WI38 (cell line): ENCODE measurements around the gene OPALIN.
"Not testable (repeated sequence)": the region's sequence is repeated elsewhere in the genome, so short reads cannot be mapped to it uniquely, and the experiment has no call there.

Experiments used
- H3K4me3 ChIP-seq: 2 replicates; pipeline ENCODE4 v1.5.1; 2011; ENCODE audit warnings: low read depth, mild to moderate bottlenecking, control low read depth, low read length
- TF ChIP-seq, protein P1 (sequence below): IDR thresholded peaks from 2 replicates; pipeline ENCODE4 v1.5.1; 2012; ENCODE audit warnings: low read depth, mild to moderate bottlenecking, control low read depth, low read length

The OPALIN gene

DNA sequence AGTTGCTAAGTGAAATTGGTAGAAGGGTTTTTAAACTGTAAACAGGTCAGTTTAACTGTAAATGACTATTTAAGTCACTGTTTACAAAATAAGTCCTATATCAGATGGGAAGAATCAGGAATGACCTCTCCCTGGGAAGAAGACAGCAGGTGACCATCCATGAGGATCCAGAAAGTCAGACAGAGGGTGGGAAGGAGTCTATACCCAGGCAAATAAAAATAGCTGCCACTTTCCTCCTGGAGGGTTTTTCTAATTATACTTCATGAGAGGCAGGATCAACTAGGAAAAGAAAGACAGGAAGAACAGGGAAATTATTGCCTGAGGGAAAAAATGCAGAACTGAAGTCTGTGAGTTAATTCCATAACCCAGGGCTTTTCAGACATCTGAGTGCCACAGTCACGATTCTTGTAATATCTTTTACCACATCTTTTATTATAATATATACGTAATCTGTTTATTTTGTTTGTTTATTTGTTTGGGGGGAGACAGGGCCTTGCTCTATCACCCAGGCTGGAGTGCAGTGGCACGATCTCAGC lies 47.6 kb downstream of the OPALIN start:
- TF ChIP-seq, protein P1, sequence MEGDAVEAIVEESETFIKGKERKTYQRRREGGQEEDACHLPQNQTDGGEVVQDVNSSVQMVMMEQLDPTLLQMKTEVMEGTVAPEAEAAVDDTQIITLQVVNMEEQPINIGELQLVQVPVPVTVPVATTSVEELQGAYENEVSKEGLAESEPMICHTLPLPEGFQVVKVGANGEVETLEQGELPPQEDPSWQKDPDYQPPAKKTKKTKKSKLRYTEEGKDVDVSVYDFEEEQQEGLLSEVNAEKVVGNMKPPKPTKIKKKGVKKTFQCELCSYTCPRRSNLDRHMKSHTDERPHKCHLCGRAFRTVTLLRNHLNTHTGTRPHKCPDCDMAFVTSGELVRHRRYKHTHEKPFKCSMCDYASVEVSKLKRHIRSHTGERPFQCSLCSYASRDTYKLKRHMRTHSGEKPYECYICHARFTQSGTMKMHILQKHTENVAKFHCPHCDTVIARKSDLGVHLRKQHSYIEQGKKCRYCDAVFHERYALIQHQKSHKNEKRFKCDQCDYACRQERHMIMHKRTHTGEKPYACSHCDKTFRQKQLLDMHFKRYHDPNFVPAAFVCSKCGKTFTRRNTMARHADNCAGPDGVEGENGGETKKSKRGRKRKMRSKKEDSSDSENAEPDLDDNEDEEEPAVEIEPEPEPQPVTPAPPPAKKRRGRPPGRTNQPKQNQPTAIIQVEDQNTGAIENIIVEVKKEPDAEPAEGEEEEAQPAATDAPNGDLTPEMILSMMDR = no peak
- H3K4me3 ChIP-seq = no peak overlapping the region

DNA sequence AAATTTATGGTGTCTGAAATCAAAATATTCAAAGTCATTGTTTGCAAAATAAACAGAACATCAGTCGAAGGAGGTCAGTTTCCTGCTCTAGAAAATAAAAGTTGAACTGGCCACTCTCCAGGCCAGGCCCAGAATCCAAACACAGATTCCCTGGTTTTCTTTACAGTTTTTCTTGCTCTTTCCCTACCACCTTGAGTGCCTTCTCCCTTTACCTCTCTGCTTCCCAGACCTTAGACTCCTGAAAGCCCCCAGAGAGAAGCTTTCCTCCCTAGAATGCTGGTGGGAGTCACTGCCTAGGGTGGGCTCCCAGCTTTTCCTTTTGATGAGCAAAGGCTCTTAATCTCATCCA lies 48.5 kb downstream of the OPALIN start:
- TF ChIP-seq, protein P1 = no peak
- H3K4me3 ChIP-seq = no peak overlapping the region

DNA sequence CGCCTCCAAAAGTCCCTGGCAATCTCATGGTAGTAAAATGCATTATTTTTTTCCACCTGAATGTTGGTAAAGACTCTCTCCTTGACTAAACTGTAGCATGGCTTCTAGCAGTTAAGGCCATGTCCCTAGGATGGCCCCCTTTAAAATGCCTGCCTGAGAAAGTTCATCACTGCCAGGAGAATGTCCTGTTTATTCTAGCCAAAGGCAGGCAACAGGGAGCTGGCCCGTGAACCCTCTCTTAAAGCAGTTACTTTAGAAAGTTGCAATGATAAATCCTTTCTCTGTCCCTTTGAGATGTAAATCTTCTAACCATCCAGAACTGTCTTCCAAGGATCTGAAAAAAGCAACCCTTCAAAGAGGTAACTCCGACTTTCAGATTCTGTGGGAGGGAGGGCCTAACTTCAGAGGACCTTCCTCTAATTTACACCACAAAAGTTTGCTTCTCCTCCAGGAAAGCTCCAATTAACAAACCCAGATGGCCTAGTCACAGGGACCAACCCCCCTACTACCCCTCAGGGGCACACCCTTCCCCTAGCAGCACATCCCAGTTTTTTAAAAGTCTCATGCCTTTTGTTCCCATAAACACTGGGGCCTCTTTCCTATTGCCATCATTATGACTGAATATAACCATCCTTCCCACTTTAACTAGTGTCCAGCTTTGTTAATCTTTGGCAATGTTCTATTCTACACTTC lies 49.0 kb downstream of the OPALIN start:
- TF ChIP-seq, protein P1 = no peak
- H3K4me3 ChIP-seq = no peak overlapping the region

DNA sequence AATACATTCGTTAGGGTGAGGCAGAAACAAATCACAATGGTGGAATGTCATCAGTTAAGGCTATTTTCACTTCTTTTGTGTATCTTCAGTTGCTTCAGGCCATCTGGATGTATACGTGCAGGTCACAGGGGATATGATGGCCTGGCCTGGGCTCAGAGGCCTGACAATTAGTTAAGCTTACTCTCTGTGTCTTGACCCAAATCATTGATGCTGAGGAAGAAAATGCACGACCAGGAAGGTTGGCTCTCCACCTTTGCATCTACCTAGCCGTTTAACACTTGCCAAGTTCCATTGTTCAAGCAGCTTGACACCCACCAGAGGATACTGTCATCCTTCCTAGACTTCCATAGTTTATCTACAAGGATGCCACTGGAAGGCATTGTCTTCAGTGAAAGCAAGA lies 49.9 kb downstream of the OPALIN start:
- H3K4me3 ChIP-seq = not testable (repeated sequence)

DNA sequence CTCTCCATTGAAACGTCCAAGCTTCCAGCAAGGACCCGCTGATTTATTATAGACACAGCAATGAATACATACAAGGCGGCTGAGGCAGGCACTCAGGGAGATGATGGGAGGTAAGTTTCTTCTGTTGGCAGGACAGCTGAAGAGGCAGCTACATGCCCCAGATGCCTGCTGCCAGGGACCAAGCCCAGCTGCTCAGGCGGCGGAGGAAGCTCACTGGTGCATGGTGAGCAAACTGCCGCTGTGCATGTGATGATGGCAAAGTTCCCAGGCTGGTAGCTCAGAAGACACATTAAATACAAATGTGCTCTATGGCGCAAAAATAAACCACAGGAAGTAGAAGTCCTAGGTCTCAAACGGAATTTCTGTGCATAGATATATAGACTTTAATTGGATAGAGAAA lies 52.3 kb downstream of the OPALIN start:
- H3K4me3 ChIP-seq = no peak overlapping the region
- TF ChIP-seq, protein P1 = no peak

DNA sequence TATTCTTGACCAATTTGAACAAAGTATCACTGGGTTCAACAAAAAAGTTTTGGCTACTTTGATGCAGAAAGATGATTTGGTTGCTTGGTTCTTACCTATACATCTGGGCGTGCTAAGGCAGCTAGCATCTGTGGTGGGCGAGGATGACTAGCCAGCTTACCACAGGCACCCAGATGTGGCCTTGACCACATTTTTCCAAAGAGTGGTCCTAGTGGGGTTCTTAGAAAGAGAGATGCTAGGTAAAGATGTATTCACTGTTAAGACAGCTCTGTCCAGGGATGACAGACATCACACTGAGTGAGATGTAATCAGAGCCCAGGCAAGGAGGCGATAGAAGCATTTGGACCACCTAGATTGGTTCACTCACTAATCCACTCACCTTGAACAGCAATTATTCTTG lies 53.8 kb downstream of the OPALIN start:
- TF ChIP-seq, protein P1 = no peak
- no peak overlapping the region for H3K4me3 ChIP-seq

DNA sequence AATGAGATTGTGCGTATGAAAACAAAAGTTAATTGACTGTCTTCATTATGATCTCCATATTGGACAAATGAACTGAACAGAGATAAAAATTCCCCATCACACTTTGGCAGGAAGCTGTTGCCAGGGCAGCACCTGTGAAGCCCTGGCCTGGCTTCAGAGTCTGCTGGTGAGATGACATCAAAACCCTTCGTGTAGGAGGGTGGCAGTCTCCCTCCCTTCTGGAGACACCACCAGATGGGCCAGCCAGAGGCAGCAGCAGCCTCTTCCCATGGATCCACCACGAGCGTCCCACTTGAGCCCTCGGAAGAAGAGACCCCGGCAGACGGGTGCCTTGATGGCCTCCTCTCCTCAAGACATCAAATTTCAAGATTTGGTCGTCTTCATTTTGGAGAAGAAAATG lies 54.6 kb downstream of the OPALIN start, which contains the start of gene DNTT:
Gene DNTT (plus strand): TSS at position 205 of the 400 bp plus-strand sequence. CDS start 64 bp downstream, at position 269.
- TF ChIP-seq, protein P1 = no peak
- H3K4me3 ChIP-seq = no peak within 1 kb of the TSS

DNA sequence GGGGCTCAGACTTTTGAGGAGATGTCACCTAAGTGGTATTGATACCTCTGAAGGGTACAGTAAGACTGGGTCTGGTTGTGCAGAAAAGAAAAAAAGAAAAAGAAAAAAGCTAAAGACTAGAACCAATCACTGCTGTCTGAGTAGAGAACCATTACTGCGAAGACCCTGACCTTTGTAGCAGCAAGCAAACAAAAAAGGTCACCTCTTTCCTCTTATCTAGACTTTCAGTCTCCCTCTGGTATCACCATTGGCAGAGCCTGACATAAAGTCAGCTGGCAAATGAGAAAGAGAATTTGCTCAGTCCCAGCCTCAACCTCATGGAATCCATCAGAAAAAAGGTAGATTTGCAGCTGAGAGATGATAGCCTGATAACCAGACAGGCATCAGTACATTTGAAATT lies 57.2 kb downstream of the OPALIN start:
- H3K4me3 ChIP-seq = no peak overlapping the region
- TF ChIP-seq, protein P1 = no peak
